ENCODE measurements around the gene MIB2. TPM values are rescaled to one million over a fixed set of nuclear protein-coding genes. Genes with fewer than 3 reads are reported as not detected.
A peak's percentile ranks its signal among the peaks of the same experiment; 100 is the strongest.
"Not testable (repeated sequence)": the region's sequence is repeated elsewhere in the genome, so short reads cannot be mapped to it uniquely, and the experiment has no call there.

The MIB2 gene
- total RNA-seq, 3 donors from 2014 or later (not counting 1 experiment from before 2014, with no cell fraction given) = 44.9 to 54.1 (median 46.0) TPM

- not testable (repeated sequence) for ATAC-seq; H3K27ac ChIP-seq (ENCODE audit: low read length); H3K36me3 Mint-ChIP-seq; H3K27me3 ChIP-seq (ENCODE audit: control insufficient read depth, insufficient read depth, low read length); H3K9me3 Mint-ChIP-seq; H3K4me3 Mint-ChIP-seq; H3K27me3 Mint-ChIP-seq (ENCODE audit: low read depth in 2 of 2); H3K9me3 ChIP-seq (ENCODE audit: control insufficient read depth, insufficient read depth, low read length); H3K4me3 ChIP-seq (ENCODE audit: low read length); H3K27ac Mint-ChIP-seq
- Histone ChIP-seq H3K4me1 (ENCODE audit: control insufficient read depth, insufficient read depth, low read length) (peaks cover 28% of the 10 kb centered on the region), H3K36me3 (ENCODE audit: control insufficient read depth, insufficient read depth, low read length) (peaks cover 15% of the 10 kb centered on the region)
- DNase-seq = peak in 1 of 2 donors; percentile 20
- intact Hi-C loops (cut with micrococcal nuclease) = loop anchor here (10.0 kb wide), 2 partner anchors 61 to 101 kb away; partner anchors contain the start of genes MIB2 and SSU72
- peaks cover 21 to 22% of the 10 kb centered on the region in 2 donors for H3K4me1 Mint-ChIP-seq
- WGBS (ENCODE audit: insufficient coverage) = 75% methylated on average over 6 of the region's 21 CpGs
These were observed 60.8 kb downstream of the MIB2 start for GRCh38 chr1:1676087-1676486.

- Histone ChIP-seq H3K4me1 (ENCODE audit: control insufficient read depth, insufficient read depth, low read length) (peaks cover 28% of the 10 kb centered on the region), H3K36me3 (ENCODE audit: control insufficient read depth, insufficient read depth, low read length) (peaks cover 2% of the 10 kb centered on the region), H3K4me3 (ENCODE audit: low read length) (peak overlapping the region; percentile 23), H3K27me3 (ENCODE audit: control insufficient read depth, insufficient read depth, low read length) (no peaks in the 10 kb centered on the region), H3K27ac (ENCODE audit: low read length) (peak overlapping the region; percentile 73), H3K9me3 (ENCODE audit: control insufficient read depth, insufficient read depth, low read length) (no peaks in the 10 kb centered on the region)
- TF ChIP-seq CTCF (IDR thresholded peaks at IDR 0.05) = no peak
- peak overlapping the region; percentile 88 for H3K4me3 Mint-ChIP-seq
- ATAC-seq (peak; percentile 53 to 68 (median 59)), DNase-seq (peak; percentile 37 to 78)
- H3K27me3 Mint-ChIP-seq (ENCODE audit: low read depth in 2 of 2) = no peaks in the 10 kb centered on the region
- 5% methylated on average over 39 of the region's 39 CpGs for WGBS (ENCODE audit: insufficient coverage)
- peaks cover 21 to 22% of the 10 kb centered on the region in 2 donors for H3K4me1 Mint-ChIP-seq
- no peaks in the 10 kb centered on the region for H3K9me3 Mint-ChIP-seq
- intact Hi-C loops (cut with micrococcal nuclease) = loop anchor here (10.0 kb wide), 2 partner anchors 63 to 103 kb away; partner anchors contain the start of genes MIB2 and SSU72
- no peaks in the 10 kb centered on the region for H3K36me3 Mint-ChIP-seq
- peak overlapping the region; percentile 94 to 95 for H3K27ac Mint-ChIP-seq
These were observed 62.6 kb downstream of the MIB2 start for GRCh38 chr1:1677718-1678580.

GRCh38 chr1:1678581-1679380 is 63.5 kb downstream of the MIB2 start:
- peak overlapping the region; percentile 94 to 95 for H3K27ac Mint-ChIP-seq
- H3K4me3 Mint-ChIP-seq = peak overlapping the region; percentile 88
- no peaks in the 10 kb centered on the region for H3K9me3 ChIP-seq (ENCODE audit: control insufficient read depth, insufficient read depth, low read length)
- no peaks in the 10 kb centered on the region for H3K9me3 Mint-ChIP-seq
- WGBS (ENCODE audit: insufficient coverage) = 82% methylated on average over 24 of the region's 24 CpGs
- H3K36me3 ChIP-seq (ENCODE audit: control insufficient read depth, insufficient read depth, low read length) = peaks cover 5% of the 10 kb centered on the region
- H3K36me3 Mint-ChIP-seq = no peaks in the 10 kb centered on the region
- H3K4me3 ChIP-seq (ENCODE audit: low read length) = no peak overlapping the region
- peak overlapping the region; percentile 73 for H3K27ac ChIP-seq (ENCODE audit: low read length)
- intact Hi-C loops (cut with micrococcal nuclease) = loop anchor here (10.0 kb wide), 2 partner anchors 64 to 104 kb away; partner anchors contain the start of genes MIB2 and SSU72
- no peaks in the 10 kb centered on the region for H3K27me3 Mint-ChIP-seq (ENCODE audit: low read depth in 2 of 2)
- no peaks in the 10 kb centered on the region for H3K27me3 ChIP-seq (ENCODE audit: control insufficient read depth, insufficient read depth, low read length)
- H3K4me1 ChIP-seq (ENCODE audit: control insufficient read depth, insufficient read depth, low read length) = peaks cover 28% of the 10 kb centered on the region
- peaks cover 21 to 28% of the 10 kb centered on the region in 2 donors for H3K4me1 Mint-ChIP-seq
- ATAC-seq (peak; percentile 71 to 83 (median 75)), DNase-seq (peak; percentile 48 to 62)
- peak; percentile 59 for TF ChIP-seq CTCF (IDR thresholded peaks at IDR 0.05)

Other genes with a start within 250 kb of the MIB2 start
- 10 to 100 TPM; 60.0 to 76.3 (median 64.6) TPM for gene AURKAIP1, start 240.3 kb upstream of the MIB2 start, total RNA-seq
- gene CCNL2, start 216.2 kb upstream of the MIB2 start, total RNA-seq = 100 to 1,000 TPM; 253 to 281 (median 274) TPM
- gene MRPL20, start 208.2 kb upstream of the MIB2 start, total RNA-seq = 100 to 1,000 TPM in 1 of 3 donors, 10 to 100 TPM in 2; 90.9 to 111 (median 92.7) TPM
- gene ANKRD65, start 194.2 kb upstream of the MIB2 start, total RNA-seq = not detected
- gene VWA1, start 179.8 kb upstream of the MIB2 start, total RNA-seq = not detected
- 1 to 10 TPM in 2 of 3 donors, under 1 TPM in 1; 0.13 to 2.2 (median 1.5) TPM for gene ATAD3C, start 165.8 kb upstream of the MIB2 start, total RNA-seq
- 10 to 100 TPM; 31.9 to 52.4 (median 42.9) TPM for gene ATAD3B, start 143.7 kb upstream of the MIB2 start, total RNA-seq
- gene ATAD3A, start 103.3 kb upstream of the MIB2 start, total RNA-seq = 10 to 100 TPM; 17.3 to 37.3 (median 22.2) TPM
- under 1 TPM; 0.35 to 1.00 (median 0.83) TPM for gene TMEM240, start 74.9 kb upstream of the MIB2 start, total RNA-seq
- 100 to 1,000 TPM in 1 of 3 donors, 10 to 100 TPM in 2; 87.5 to 107 (median 93.9) TPM for gene SSU72, start 40.6 kb upstream of the MIB2 start, total RNA-seq
- 1 to 10 TPM; 2.8 to 3.2 (median 3.0) TPM for gene FNDC10, start 15.4 kb upstream of the MIB2 start, total RNA-seq
- 100 to 1,000 TPM in 2 of 3 donors, 10 to 100 TPM in 1; 82.9 to 130 (median 126) TPM for gene MMP23B, start 16.7 kb downstream of the MIB2 start, total RNA-seq
- gene CDK11B, start 43.5 kb downstream of the MIB2 start, total RNA-seq = 10 to 100 TPM; 49.6 to 65.9 (median 50.2) TPM
- 10 to 100 TPM; 57.6 to 79.9 (median 61.8) TPM for gene SLC35E2B, start 77.3 kb downstream of the MIB2 start, total RNA-seq
- gene CDK11A, start 108.9 kb downstream of the MIB2 start, total RNA-seq = 100 to 1,000 TPM; 191 to 242 (median 216) TPM
- 100 to 1,000 TPM in 2 of 3 donors, 10 to 100 TPM in 1; 97.7 to 117 (median 112) TPM for gene NADK, start 163.0 kb downstream of the MIB2 start, total RNA-seq

All from natural killer cell (primary cell).